ENCODE results near the gene RNF111.

DNA sequence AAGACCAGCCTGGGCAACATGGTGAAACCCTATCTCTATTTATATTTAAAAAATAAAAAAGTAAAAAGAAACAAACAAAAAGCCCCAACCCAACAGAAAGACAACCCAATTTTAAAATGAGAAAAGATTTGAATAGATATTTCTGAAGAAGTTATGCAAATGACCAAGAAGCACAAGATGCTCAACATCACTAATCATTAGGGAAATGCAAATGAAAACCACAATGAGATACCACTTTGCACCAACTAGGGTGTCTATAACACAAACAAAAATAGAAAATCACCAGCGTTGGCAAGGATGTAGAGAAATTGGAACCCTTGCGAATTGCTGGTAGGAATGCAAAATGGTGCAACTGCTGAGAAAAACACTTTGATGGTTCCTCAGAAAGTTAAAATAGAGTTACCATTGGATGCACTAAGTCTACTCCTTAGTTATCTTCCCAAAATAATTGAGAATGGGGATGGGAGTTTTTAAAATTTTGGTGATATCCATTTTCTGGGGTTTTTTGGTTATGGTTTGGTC lies 71.7 kb downstream of the RNF111 start:
- TF ChIP-seq, protein P1, sequence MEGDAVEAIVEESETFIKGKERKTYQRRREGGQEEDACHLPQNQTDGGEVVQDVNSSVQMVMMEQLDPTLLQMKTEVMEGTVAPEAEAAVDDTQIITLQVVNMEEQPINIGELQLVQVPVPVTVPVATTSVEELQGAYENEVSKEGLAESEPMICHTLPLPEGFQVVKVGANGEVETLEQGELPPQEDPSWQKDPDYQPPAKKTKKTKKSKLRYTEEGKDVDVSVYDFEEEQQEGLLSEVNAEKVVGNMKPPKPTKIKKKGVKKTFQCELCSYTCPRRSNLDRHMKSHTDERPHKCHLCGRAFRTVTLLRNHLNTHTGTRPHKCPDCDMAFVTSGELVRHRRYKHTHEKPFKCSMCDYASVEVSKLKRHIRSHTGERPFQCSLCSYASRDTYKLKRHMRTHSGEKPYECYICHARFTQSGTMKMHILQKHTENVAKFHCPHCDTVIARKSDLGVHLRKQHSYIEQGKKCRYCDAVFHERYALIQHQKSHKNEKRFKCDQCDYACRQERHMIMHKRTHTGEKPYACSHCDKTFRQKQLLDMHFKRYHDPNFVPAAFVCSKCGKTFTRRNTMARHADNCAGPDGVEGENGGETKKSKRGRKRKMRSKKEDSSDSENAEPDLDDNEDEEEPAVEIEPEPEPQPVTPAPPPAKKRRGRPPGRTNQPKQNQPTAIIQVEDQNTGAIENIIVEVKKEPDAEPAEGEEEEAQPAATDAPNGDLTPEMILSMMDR (IDR thresholded peaks at IDR 0.05), result no peak
- TF ChIP-seq POLR2A (IDR thresholded peaks at IDR 0.05), result no peak
